ENCODE data around the gene GADD45A.

- TF ChIP-seq MAX (IDR thresholded peaks at IDR 0.05): no peak
- TF ChIP-seq CTCF (IDR thresholded peaks at IDR 0.05; ENCODE audit: low read depth, low read length, missing input control): no peak
- TF ChIP-seq RAD21 (IDR thresholded peaks at IDR 0.05): no peak
- TF ChIP-seq ATF3 (IDR thresholded peaks at IDR 0.05): no peak
- TF ChIP-seq SP1 (IDR thresholded peaks at IDR 0.05): no peak
- TF ChIP-seq HNF4G (IDR thresholded peaks at IDR 0.05): no peak
- no peak for TF ChIP-seq GABPA (IDR thresholded peaks at IDR 0.05 in 1 of 2, conservative IDR thresholded peaks at IDR 0.05 in 1 of 2)
- no peak for TF ChIP-seq FOXA1 (IDR thresholded peaks at IDR 0.05)
- no peak for TF ChIP-seq TAF1 (conservative IDR thresholded peaks at IDR 0.05)
- no peak for TF ChIP-seq YY1 (IDR thresholded peaks at IDR 0.05)
- no peak for TF ChIP-seq HNF4A (conservative IDR thresholded peaks at IDR 0.05)
These were observed 38.1 kb downstream of the GADD45A start for GRCh38 chr1:67723126-67723525.
